Hepatic stellate cell (primary cell): ENCODE results near the gene NID2.

Source experiments
- DNase-seq: peaks from one replicate; pipeline ENCODE4 v3.0.0; 2011; ENCODE audit warnings: low spot score

The NID2 gene, protein sequence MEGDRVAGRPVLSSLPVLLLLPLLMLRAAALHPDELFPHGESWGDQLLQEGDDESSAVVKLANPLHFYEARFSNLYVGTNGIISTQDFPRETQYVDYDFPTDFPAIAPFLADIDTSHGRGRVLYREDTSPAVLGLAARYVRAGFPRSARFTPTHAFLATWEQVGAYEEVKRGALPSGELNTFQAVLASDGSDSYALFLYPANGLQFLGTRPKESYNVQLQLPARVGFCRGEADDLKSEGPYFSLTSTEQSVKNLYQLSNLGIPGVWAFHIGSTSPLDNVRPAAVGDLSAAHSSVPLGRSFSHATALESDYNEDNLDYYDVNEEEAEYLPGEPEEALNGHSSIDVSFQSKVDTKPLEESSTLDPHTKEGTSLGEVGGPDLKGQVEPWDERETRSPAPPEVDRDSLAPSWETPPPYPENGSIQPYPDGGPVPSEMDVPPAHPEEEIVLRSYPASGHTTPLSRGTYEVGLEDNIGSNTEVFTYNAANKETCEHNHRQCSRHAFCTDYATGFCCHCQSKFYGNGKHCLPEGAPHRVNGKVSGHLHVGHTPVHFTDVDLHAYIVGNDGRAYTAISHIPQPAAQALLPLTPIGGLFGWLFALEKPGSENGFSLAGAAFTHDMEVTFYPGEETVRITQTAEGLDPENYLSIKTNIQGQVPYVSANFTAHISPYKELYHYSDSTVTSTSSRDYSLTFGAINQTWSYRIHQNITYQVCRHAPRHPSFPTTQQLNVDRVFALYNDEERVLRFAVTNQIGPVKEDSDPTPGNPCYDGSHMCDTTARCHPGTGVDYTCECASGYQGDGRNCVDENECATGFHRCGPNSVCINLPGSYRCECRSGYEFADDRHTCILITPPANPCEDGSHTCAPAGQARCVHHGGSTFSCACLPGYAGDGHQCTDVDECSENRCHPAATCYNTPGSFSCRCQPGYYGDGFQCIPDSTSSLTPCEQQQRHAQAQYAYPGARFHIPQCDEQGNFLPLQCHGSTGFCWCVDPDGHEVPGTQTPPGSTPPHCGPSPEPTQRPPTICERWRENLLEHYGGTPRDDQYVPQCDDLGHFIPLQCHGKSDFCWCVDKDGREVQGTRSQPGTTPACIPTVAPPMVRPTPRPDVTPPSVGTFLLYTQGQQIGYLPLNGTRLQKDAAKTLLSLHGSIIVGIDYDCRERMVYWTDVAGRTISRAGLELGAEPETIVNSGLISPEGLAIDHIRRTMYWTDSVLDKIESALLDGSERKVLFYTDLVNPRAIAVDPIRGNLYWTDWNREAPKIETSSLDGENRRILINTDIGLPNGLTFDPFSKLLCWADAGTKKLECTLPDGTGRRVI (N-terminal part only)

GRCh38 chr14:52068615-52069306, at the start of gene NID2:
TSS of gene NID2 (minus strand) at chr14:52069059. CDS start at chr14:52068994, 65 bp downstream.
- peak; percentile 97 for DNase-seq

- DNase-seq: peak; percentile 60
Measured at GRCh38 chr14:52117111-52117832, 48.4 kb upstream of the NID2 start.

- DNase-seq: no peak
Measured at GRCh38 chr14:52115286-52115685, 46.4 kb upstream of the NID2 start.

GRCh38 chr14:52112336-52113018, 43.6 kb upstream of the NID2 start:
- DNase-seq: no peak

DNA sequence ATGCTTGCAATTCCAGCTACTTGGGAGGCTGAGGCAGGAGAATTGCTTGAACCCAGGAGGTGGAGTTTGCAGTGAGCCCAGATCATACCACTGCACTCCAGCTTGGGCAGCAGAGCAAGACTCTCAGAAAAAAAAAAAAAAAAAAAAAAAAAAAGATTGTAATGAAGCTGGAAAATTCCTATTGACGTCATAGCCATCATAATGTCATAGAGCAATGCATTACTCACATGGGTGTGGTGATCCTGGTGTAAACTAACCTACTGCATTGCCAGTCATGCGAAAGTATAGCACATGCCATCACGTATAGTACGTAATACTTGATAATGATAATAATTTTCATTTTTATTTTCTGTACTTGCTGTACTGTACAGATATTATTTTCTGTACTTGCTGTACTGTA, 42.7 kb upstream of the NID2 start:
- no peak for DNase-seq

DNA sequence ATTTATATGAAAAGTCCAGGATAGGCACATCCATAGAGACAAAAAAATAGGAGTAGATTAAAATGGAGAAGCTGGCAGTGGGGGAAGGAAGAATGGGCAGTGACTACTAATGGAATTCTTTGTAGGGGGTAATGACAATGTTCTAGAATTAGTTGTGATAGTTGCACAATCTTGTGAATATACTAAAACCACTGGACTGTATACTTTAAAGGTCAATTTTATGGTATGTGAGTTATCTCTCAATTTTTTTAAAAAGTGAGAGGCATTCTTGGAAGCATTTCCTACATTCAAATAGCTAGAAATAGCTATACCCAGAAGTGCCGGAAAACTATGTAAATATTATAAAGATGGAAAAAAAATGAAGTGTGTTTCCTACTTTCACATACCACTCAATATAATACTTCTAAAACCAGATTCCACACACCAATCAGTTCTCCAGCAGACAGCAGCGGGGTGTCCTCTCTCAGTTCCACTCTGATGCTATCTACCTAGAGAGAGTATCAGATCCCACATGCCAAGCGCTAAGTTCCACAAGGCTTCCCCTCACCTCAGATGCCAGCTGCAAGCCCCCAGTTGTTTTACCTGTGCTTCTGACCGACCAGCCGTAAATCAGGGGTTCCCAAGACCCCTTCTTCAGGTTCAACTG, 41.7 kb upstream of the NID2 start:
- no peak for DNase-seq

- DNase-seq: no peak
Measured at GRCh38 chr14:52108823-52109222, 40.0 kb upstream of the NID2 start.

GRCh38 chr14:52106840-52107239, 38.0 kb upstream of the NID2 start:
- no peak for DNase-seq

DNA sequence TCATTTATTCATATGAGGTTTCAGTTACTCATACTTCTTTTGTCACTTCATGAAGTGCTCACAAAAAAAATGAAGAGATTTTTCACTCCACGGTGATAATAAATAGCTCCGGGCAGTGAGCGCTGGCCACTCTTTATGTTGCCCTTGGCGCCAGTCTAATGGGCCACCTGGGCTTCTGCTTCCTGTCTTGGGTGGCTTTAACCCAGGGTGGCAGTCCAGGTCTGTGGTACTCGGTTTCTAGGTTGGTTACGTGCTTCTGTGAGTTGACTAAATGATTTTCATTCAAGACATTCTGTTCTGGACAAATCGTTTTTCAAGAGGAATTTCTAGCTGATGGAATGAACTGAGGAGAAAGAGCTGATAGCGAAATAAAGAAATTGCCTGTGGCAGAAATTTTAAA, 34.6 kb upstream of the NID2 start:
- no peak for DNase-seq

DNA sequence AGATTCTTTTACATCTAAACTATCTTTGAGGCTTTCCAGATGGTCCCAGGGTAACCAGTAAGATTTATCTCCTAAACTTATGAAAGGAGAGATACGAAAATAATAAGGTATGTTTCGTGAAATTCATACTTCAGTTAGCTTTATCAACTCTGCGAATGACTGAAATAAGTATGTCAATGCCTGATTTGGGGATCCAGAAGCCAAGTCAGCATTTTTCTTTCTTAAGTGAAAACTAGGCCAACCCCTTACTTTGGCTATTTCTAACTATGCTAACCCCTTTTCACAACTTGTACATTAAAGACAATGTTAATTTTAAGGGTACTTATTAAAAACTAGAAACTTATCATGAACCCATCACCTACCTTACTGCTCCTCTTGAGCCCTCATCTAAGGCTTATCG, 26.9 kb upstream of the NID2 start:
- DNase-seq: no peak

- DNase-seq: no peak
Measured at GRCh38 chr14:52095336-52095735, 26.5 kb upstream of the NID2 start.

- DNase-seq: no peak
Measured at GRCh38 chr14:52094546-52095271, 25.9 kb upstream of the NID2 start.

GRCh38 chr14:52091928-52092327, 23.1 kb upstream of the NID2 start:
- no peak for DNase-seq

GRCh38 chr14:52090936-52091335, 22.1 kb upstream of the NID2 start:
- no peak for DNase-seq

DNA sequence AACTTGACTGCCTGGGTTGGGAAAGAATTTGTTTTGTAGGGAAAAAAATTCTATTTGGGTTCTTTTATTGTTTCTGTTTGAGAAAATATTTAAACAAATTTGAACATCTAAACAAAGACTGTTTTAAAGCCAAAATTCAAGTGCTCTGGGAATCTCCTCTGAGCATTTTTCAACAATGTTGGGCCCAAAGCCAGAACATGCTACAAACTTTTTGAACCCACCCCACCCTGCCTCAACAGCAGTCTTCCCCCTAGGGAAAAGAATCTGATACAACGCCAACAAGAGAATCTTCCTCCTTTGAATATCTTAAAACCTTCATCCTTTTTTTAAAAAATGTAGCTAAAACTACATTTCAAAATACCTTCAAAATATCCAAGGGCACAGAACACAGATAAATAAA, 20.4 kb upstream of the NID2 start:
- DNase-seq: no peak

DNA sequence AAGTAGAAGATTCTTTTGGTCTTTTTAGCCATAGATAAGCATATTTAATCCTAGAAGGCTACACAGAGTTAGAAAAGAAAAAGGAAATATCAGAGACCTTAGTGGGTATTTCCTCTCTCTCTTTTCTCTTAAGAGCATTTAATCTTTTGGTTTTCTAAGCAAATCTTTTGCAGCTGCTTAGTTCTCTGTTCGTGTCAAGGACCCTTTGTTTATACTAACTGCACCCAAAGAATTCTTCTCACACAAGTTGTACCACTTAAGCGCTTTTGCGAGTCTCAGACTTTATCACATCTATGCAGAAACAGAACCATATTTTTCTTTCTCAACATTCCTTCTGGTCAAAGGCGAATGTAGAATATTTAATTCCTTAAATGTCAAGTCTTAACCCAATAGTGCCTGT, 17.9 kb upstream of the NID2 start:
- no peak for DNase-seq

GRCh38 chr14:52082903-52083302, 14.0 kb upstream of the NID2 start:
- no peak for DNase-seq

DNA sequence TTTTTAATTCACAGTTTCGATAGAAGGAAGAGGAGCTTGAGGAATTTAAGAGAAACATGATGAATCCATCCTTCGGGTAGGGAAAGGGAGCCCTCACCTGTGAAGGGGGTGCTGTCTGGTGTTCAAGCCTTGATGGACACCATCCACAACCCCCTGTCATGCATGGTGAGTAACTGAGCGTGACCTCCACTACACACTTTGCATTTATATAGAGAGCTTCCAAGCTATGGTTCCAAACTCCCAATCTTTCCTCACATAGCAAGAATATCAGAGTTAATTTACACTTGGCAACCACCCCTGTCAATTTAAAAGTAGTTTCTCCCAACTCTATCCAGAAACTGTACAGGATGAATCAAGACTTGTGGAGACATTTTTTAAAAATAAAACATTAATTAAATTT, 13.1 kb upstream of the NID2 start:
- DNase-seq: no peak
